ENCODE data around the gene DKK3.

DKK3 gene

GRCh38 chr11:11937957-11938356, 70.5 kb downstream of the DKK3 start:
- no peak overlapping the region for H2BK15ac ChIP-seq (replicated peaks; ENCODE audit: low read depth)
- no peak overlapping the region for H3K56ac ChIP-seq (ENCODE audit: low read length)
- no peak overlapping the region for H4K5ac ChIP-seq (ENCODE audit: low read length)
- no peak overlapping the region for H3K18ac ChIP-seq (ENCODE audit: low read length)
- H3K4ac ChIP-seq (ENCODE audit: low read depth, low read length), result no peak overlapping the region
- no peaks in the 10 kb centered on the region for H3K27me3 ChIP-seq (ENCODE audit: insufficient read depth, low read length, poor library complexity)
- H3K79me2 ChIP-seq (ENCODE audit: control insufficient read depth, insufficient read depth, low read length), result no peaks in the 10 kb centered on the region
- WGBS (ENCODE audit: extremely low coverage, insufficient coverage, low lambda C conversion rate), result no CpG with 5 or more reads among the region's 1 CpG
- H3K9ac ChIP-seq (ENCODE audit: low read length), result no peak overlapping the region
- no peak for DNase-seq
- H4K8ac ChIP-seq (ENCODE audit: low read depth, low read length), result no peak overlapping the region
- H2BK5ac ChIP-seq (ENCODE audit: low read length), result no peak overlapping the region
- H3K27ac ChIP-seq (ENCODE audit: low read depth, low read length), result no peak overlapping the region
- no peaks in the 10 kb centered on the region for H3K4me1 ChIP-seq (ENCODE audit: control insufficient read depth, low read depth, low read length)
- no peaks in the 10 kb centered on the region for H3K79me1 ChIP-seq (ENCODE audit: low read length)
- H3K36me3 ChIP-seq (ENCODE audit: control insufficient read depth, insufficient read depth, low read length), result peaks cover 4% of the 10 kb centered on the region
- H2AK5ac ChIP-seq (ENCODE audit: low read length), result no peak overlapping the region
- no peak overlapping the region for H3K23ac ChIP-seq (ENCODE audit: low read length)
- H3K4me2 ChIP-seq (ENCODE audit: low read length), result no peak overlapping the region
- no peak overlapping the region for H3K4me3 ChIP-seq (ENCODE audit: low read length)
- H2BK120ac ChIP-seq (ENCODE audit: low read depth, low read length), result no peak overlapping the region

- Histone ChIP-seq H3K9ac (ENCODE audit: low read length) (no peak overlapping the region), H3K27me3 (ENCODE audit: insufficient read depth, low read length, poor library complexity) (no peaks in the 10 kb centered on the region), H3K18ac (ENCODE audit: low read length) (no peak overlapping the region), H3K56ac (ENCODE audit: low read length) (no peak overlapping the region), H4K8ac (ENCODE audit: low read depth, low read length) (no peak overlapping the region), H2BK120ac (ENCODE audit: low read depth, low read length) (no peak overlapping the region), H3K79me1 (ENCODE audit: low read length) (no peaks in the 10 kb centered on the region), H2BK15ac (replicated peaks; ENCODE audit: low read depth) (no peak overlapping the region), H3K27ac (ENCODE audit: low read depth, low read length) (no peak overlapping the region), H2BK5ac (ENCODE audit: low read length) (no peak overlapping the region), H3K79me2 (ENCODE audit: control insufficient read depth, insufficient read depth, low read length) (no peaks in the 10 kb centered on the region), H3K4ac (ENCODE audit: low read depth, low read length) (no peak overlapping the region), H3K4me1 (ENCODE audit: control insufficient read depth, low read depth, low read length) (no peaks in the 10 kb centered on the region), H3K23ac (ENCODE audit: low read length) (no peak overlapping the region), H3K36me3 (ENCODE audit: control insufficient read depth, insufficient read depth, low read length) (peaks cover 1% of the 10 kb centered on the region), H3K4me3 (ENCODE audit: low read length) (no peak overlapping the region), H2AK5ac (ENCODE audit: low read length) (no peak overlapping the region), H3K4me2 (ENCODE audit: low read length) (no peak overlapping the region), H4K5ac (ENCODE audit: low read length) (no peak overlapping the region)
- no peak for DNase-seq
- WGBS (ENCODE audit: extremely low coverage, insufficient coverage, low lambda C conversion rate), result no CpG with 5 or more reads among the region's 3 CpGs
These were observed 71.0 kb downstream of the DKK3 start for GRCh38 chr11:11937433-11937832.

GRCh38 chr11:11935536-11935935, 72.9 kb downstream of the DKK3 start:
- no peak overlapping the region for H4K8ac ChIP-seq (ENCODE audit: low read depth, low read length)
- no peak overlapping the region for H4K5ac ChIP-seq (ENCODE audit: low read length)
- H2BK120ac ChIP-seq (ENCODE audit: low read depth, low read length), result no peak overlapping the region
- H3K4me3 ChIP-seq (ENCODE audit: low read length), result no peak overlapping the region
- H3K4me2 ChIP-seq (ENCODE audit: low read length), result no peak overlapping the region
- H3K27ac ChIP-seq (ENCODE audit: low read depth, low read length), result no peak overlapping the region
- no peaks in the 10 kb centered on the region for H3K4me1 ChIP-seq (ENCODE audit: control insufficient read depth, low read depth, low read length)
- H3K18ac ChIP-seq (ENCODE audit: low read length), result no peak overlapping the region
- H3K79me2 ChIP-seq (ENCODE audit: control insufficient read depth, insufficient read depth, low read length), result no peaks in the 10 kb centered on the region
- no peak for DNase-seq
- no CpG with 5 or more reads among the region's 2 CpGs for WGBS (ENCODE audit: extremely low coverage, insufficient coverage, low lambda C conversion rate)
- H3K79me1 ChIP-seq (ENCODE audit: low read length), result no peaks in the 10 kb centered on the region
- H3K36me3 ChIP-seq (ENCODE audit: control insufficient read depth, insufficient read depth, low read length), result no peaks in the 10 kb centered on the region
- H3K4ac ChIP-seq (ENCODE audit: low read depth, low read length), result no peak overlapping the region
- H3K56ac ChIP-seq (ENCODE audit: low read length), result no peak overlapping the region
- H3K23ac ChIP-seq (ENCODE audit: low read length), result no peak overlapping the region
- H2BK5ac ChIP-seq (ENCODE audit: low read length), result no peak overlapping the region
- no peaks in the 10 kb centered on the region for H3K27me3 ChIP-seq (ENCODE audit: insufficient read depth, low read length, poor library complexity)
- H2AK5ac ChIP-seq (ENCODE audit: low read length), result no peak overlapping the region
- H3K9ac ChIP-seq (ENCODE audit: low read length), result no peak overlapping the region
- H2BK15ac ChIP-seq (replicated peaks; ENCODE audit: low read depth), result no peak overlapping the region

- Histone ChIP-seq H2BK15ac (replicated peaks; ENCODE audit: low read depth) (no peak overlapping the region), H3K27me3 (ENCODE audit: insufficient read depth, low read length, poor library complexity) (no peaks in the 10 kb centered on the region), H3K23ac (ENCODE audit: low read length) (no peak overlapping the region), H3K79me1 (ENCODE audit: low read length) (no peaks in the 10 kb centered on the region), H3K4ac (ENCODE audit: low read depth, low read length) (no peak overlapping the region), H2BK120ac (ENCODE audit: low read depth, low read length) (no peak overlapping the region), H3K27ac (ENCODE audit: low read depth, low read length) (no peak overlapping the region), H2AK5ac (ENCODE audit: low read length) (no peak overlapping the region), H3K79me2 (ENCODE audit: control insufficient read depth, insufficient read depth, low read length) (no peaks in the 10 kb centered on the region), H3K9ac (ENCODE audit: low read length) (no peak overlapping the region), H4K5ac (ENCODE audit: low read length) (no peak overlapping the region), H3K4me1 (ENCODE audit: control insufficient read depth, low read depth, low read length) (no peaks in the 10 kb centered on the region), H3K56ac (ENCODE audit: low read length) (no peak overlapping the region), H3K18ac (ENCODE audit: low read length) (no peak overlapping the region), H3K4me3 (ENCODE audit: low read length) (no peak overlapping the region), H4K8ac (ENCODE audit: low read depth, low read length) (no peak overlapping the region), H3K4me2 (ENCODE audit: low read length) (no peak overlapping the region), H3K36me3 (ENCODE audit: control insufficient read depth, insufficient read depth, low read length) (no peaks in the 10 kb centered on the region), H2BK5ac (ENCODE audit: low read length) (no peak overlapping the region)
- peak; percentile 76 for DNase-seq
- WGBS (ENCODE audit: extremely low coverage, insufficient coverage, low lambda C conversion rate), result no CpG with 5 or more reads among the region's 5 CpGs
These were observed 76.9 kb downstream of the DKK3 start for GRCh38 chr11:11931461-11932055.

- H3K4ac ChIP-seq (ENCODE audit: low read depth, low read length), result no peak overlapping the region
- no peak overlapping the region for H3K56ac ChIP-seq (ENCODE audit: low read length)
- H4K8ac ChIP-seq (ENCODE audit: low read depth, low read length), result no peak overlapping the region
- no peak overlapping the region for H3K4me3 ChIP-seq (ENCODE audit: low read length)
- H3K79me1 ChIP-seq (ENCODE audit: low read length), result no peaks in the 10 kb centered on the region
- no peak for DNase-seq
- H3K4me1 ChIP-seq (ENCODE audit: control insufficient read depth, low read depth, low read length), result no peaks in the 10 kb centered on the region
- no peak overlapping the region for H2BK5ac ChIP-seq (ENCODE audit: low read length)
- H2BK15ac ChIP-seq (replicated peaks; ENCODE audit: low read depth), result no peak overlapping the region
- H4K5ac ChIP-seq (ENCODE audit: low read length), result no peak overlapping the region
- no peak overlapping the region for H3K9ac ChIP-seq (ENCODE audit: low read length)
- H3K36me3 ChIP-seq (ENCODE audit: control insufficient read depth, insufficient read depth, low read length), result no peaks in the 10 kb centered on the region
- H3K79me2 ChIP-seq (ENCODE audit: control insufficient read depth, insufficient read depth, low read length), result no peaks in the 10 kb centered on the region
- no peak overlapping the region for H2AK5ac ChIP-seq (ENCODE audit: low read length)
- no peak overlapping the region for H3K4me2 ChIP-seq (ENCODE audit: low read length)
- WGBS (ENCODE audit: extremely low coverage, insufficient coverage, low lambda C conversion rate), result no CpG with 5 or more reads among the region's 2 CpGs
- H3K27me3 ChIP-seq (ENCODE audit: insufficient read depth, low read length, poor library complexity), result no peaks in the 10 kb centered on the region
- H3K23ac ChIP-seq (ENCODE audit: low read length), result no peak overlapping the region
- H3K27ac ChIP-seq (ENCODE audit: low read depth, low read length), result no peak overlapping the region
- H2BK120ac ChIP-seq (ENCODE audit: low read depth, low read length), result no peak overlapping the region
- no peak overlapping the region for H3K18ac ChIP-seq (ENCODE audit: low read length)
These were observed 78.5 kb downstream of the DKK3 start for GRCh38 chr11:11929920-11930319.

GRCh38 chr11:11923828-11924227, 84.6 kb downstream of the DKK3 start:
- no peak overlapping the region for H2BK120ac ChIP-seq (ENCODE audit: low read depth, low read length)
- H3K23ac ChIP-seq (ENCODE audit: low read length), result no peak overlapping the region
- no peak overlapping the region for H2BK15ac ChIP-seq (replicated peaks; ENCODE audit: low read depth)
- H3K79me1 ChIP-seq (ENCODE audit: low read length), result no peaks in the 10 kb centered on the region
- no peak for DNase-seq
- H3K79me2 ChIP-seq (ENCODE audit: control insufficient read depth, insufficient read depth, low read length), result no peaks in the 10 kb centered on the region
- no peak overlapping the region for H2BK5ac ChIP-seq (ENCODE audit: low read length)
- no peak overlapping the region for H3K4me2 ChIP-seq (ENCODE audit: low read length)
- H3K4me1 ChIP-seq (ENCODE audit: control insufficient read depth, low read depth, low read length), result no peaks in the 10 kb centered on the region
- H4K5ac ChIP-seq (ENCODE audit: low read length), result no peak overlapping the region
- no peak overlapping the region for H3K56ac ChIP-seq (ENCODE audit: low read length)
- no peak overlapping the region for H2AK5ac ChIP-seq (ENCODE audit: low read length)
- no peak overlapping the region for H3K4ac ChIP-seq (ENCODE audit: low read depth, low read length)
- no peak overlapping the region for H3K18ac ChIP-seq (ENCODE audit: low read length)
- no peaks in the 10 kb centered on the region for H3K27me3 ChIP-seq (ENCODE audit: insufficient read depth, low read length, poor library complexity)
- no peak overlapping the region for H4K8ac ChIP-seq (ENCODE audit: low read depth, low read length)
- H3K27ac ChIP-seq (ENCODE audit: low read depth, low read length), result no peak overlapping the region
- H3K36me3 ChIP-seq (ENCODE audit: control insufficient read depth, insufficient read depth, low read length), result no peaks in the 10 kb centered on the region
- H3K4me3 ChIP-seq (ENCODE audit: low read length), result no peak overlapping the region
- no peak overlapping the region for H3K9ac ChIP-seq (ENCODE audit: low read length)
